ENCODE data around the gene IQSEC1. TPM values are rescaled to one million over a fixed set of nuclear protein-coding genes. Genes with fewer than 3 reads are reported as not detected.

Gene IQSEC1
- total and polyA plus RNA-seq, 2 donors (not counting 1 experiment from before 2014, with no cell fraction given): 96.7 to 222 TPM

- Histone ChIP-seq H3K9ac (ENCODE audit: low read length) (peak overlapping the region; percentile 86), H4K20me1 (ENCODE audit: control insufficient read depth, insufficient read depth, low read length, poor library complexity, severe bottlenecking) (peaks cover 3% of the 10 kb centered on the region), H3K36me3 (replicated peaks in 1 of 2; ENCODE audit: control extremely low read depth in 1 of 2, control insufficient read depth in 1 of 2, extremely low read depth in 1 of 2, insufficient read depth in 2 of 2, low read length in 1 of 2) (peaks cover 0 to 32% of the 10 kb centered on the region in 2 experiments), H2AFZ (ENCODE audit: insufficient read depth, low read depth, low read length, poor library complexity, severe bottlenecking) (no peak overlapping the region), H3K27me3 (replicated peaks in 1 of 4; ENCODE audit: control extremely low read depth in 1 of 4, control insufficient read depth in 3 of 4, insufficient read depth in 4 of 4, low read length in 3 of 4) (no peaks in the 10 kb centered on the region), H3K4me3 (ENCODE audit: control extremely low read depth in 1 of 5, extremely low read depth in 1 of 5, insufficient read depth in 1 of 5, low read depth in 2 of 5, low read length in 4 of 5) (peak overlapping the region; percentile 81 to 98 (median 88)), H3K4me1 (ENCODE audit: control insufficient read depth in 2 of 2, insufficient read depth in 2 of 2, low read length in 2 of 2) (peaks cover 57 to 66% of the 10 kb centered on the region in 2 donors), H3K4me2 (replicated peaks; ENCODE audit: low read depth, low read length, poor library complexity, severe bottlenecking) (peak overlapping the region; percentile 94), H3K9me3 (ENCODE audit: control extremely low read depth in 1 of 3, control insufficient read depth in 2 of 3, insufficient read depth in 1 of 3, low read length in 2 of 3) (no peaks in the 10 kb centered on the region), H3K79me2 (ENCODE audit: control insufficient read depth, insufficient read depth, low read length) (peaks cover 98% of the 10 kb centered on the region), H3K27ac (ENCODE audit: low read length in 2 of 2) (peak overlapping the region; percentile 96 to 97)
- H3K27ac Mint-ChIP-seq: peak overlapping the region; percentile 95
- peak; percentile 83 for DNase-seq
- H3K4me1 Mint-ChIP-seq: peaks cover 81% of the 10 kb centered on the region
- TF ChIP-seq CTCF (IDR thresholded peaks at IDR 0.05): no peak
- no peak for TF ChIP-seq EZH2 (IDR thresholded peaks at IDR 0.05; ENCODE audit: borderline replicate concordance, insufficient read depth, low read depth, low read length, poor library complexity, severe bottlenecking)
- intact Hi-C loops (cut with micrococcal nuclease): loop anchor here (1.0 to 5.0 kb wide), 7 partner anchors 10 to 431 kb away; no protein-coding TSS in a partner anchor
- ATAC-seq (ENCODE audit: low read depth): peak; percentile 31
- H3K4me3 Mint-ChIP-seq: peak overlapping the region; percentile 100
- CTCF ChIA-PET: interaction anchor here (0.9 to 5.7 kb wide), 13 partner anchors 10 to 180 kb away, joined by 3 to 42 read pairs (median 4); partner anchors contain the start of gene RPL32
- no peaks in the 10 kb centered on the region for H3K27me3 Mint-ChIP-seq
- H3K9me3 Mint-ChIP-seq (ENCODE audit: insufficient read depth): no peaks in the 10 kb centered on the region
- POLR2A ChIA-PET: interaction anchor here (0.8 to 2.4 kb wide), 16 partner anchors 9 to 358 kb away, joined by 3 to 29 read pairs (median 5); partner anchors contain the start of gene RAF1
- WGBS (ENCODE audit: insufficient coverage): 8% methylated on average over 26 of the region's 32 CpGs
Observed at GRCh38 chr3:13021141-13022114, 51.8 kb downstream of the IQSEC1 start.
